ENCODE measurements around the gene RSRC1. TPM values are rescaled to one million over a fixed set of nuclear protein-coding genes. Genes with fewer than 3 reads are reported as not detected.

The RSRC1 gene
- total RNA-seq, 4 donors from 2014 or later = 23.5 to 31.8 (median 26.6) TPM

- TF ChIP-seq CTCF (IDR thresholded peaks at IDR 0.05) = no peak
- TF ChIP-seq POLR2A (IDR thresholded peaks at IDR 0.05) = no peak
- intact Hi-C loops (cut with DNase I; ENCODE audit: low total_unique reads) = no loop called here
- H3K4me3 ChIP-seq (ENCODE audit: low read depth, poor library complexity, severe bottlenecking) = no peak overlapping the region
- no peak for DNase-seq (ENCODE audit: low spot score in 2 of 2)
Measured at GRCh38 chr3:158590223-158590622, 480.3 kb downstream of the RSRC1 start.

Other genes with a start within 250 kb of the RSRC1 start
- 1 to 10 TPM; 1.2 to 2.7 (median 1.9) TPM for gene SHOX2, start 3.7 kb upstream of the RSRC1 start, total RNA-seq